Breast epithelium (tissue), 3 donors: ENCODE data around the gene MAPK14.

ENCODE experiments used
- CTCF ChIP-seq, 3 donors: fragments of 450-650 bp; IDR thresholded peaks; one replicate each; pipeline ENCODE4 v1.5.1; 2016 to 2017; ENCODE audit warnings: antibody characterized with exemption in 3 of 3, mild to moderate bottlenecking in 3 of 3, moderate library complexity in 3 of 3
- POLR2A ChIP-seq: fragments of 450-650 bp; IDR thresholded peaks from one replicate; pipeline ENCODE4 v1.6.1; 2016; ENCODE audit warnings: antibody characterized with exemption, mild to moderate bottlenecking, moderate library complexity
- POLR2AphosphoS5 ChIP-seq, 3 donors: sonication (generic); formaldehyde crosslinking; IDR thresholded peaks; one replicate each; pipeline ENCODE4 v1.6.1; 2017; ENCODE audit warnings: antibody characterized with exemption in 3 of 3

- TF ChIP-seq CTCF (IDR thresholded peaks at IDR 0.05) (no peak), POLR2A (no peak), POLR2AphosphoS5 (IDR thresholded peaks at IDR 0.05) (no peak)
Measured at GRCh38 chr6:36035225-36035624, 7.6 kb downstream of the MAPK14 start.
